T47D (cell line): ENCODE measurements around the gene CSMD2.

Experiments used
- DNase-seq, 2 experiments: peaks; one replicate each; pipeline versions ENCODE4 v3.0.0 to v3.0.0-alpha.2; 2011 to 2012; ENCODE audit warnings: low read depth in 1 of 2, low spot score in 1 of 2
- JUND ChIP-seq: IDR thresholded peaks from 2 replicates; pipeline ENCODE4 v1.6.1; 2012; ENCODE audit warnings: low read depth
- in situ Hi-C: cut with HindIII; loops from 2 replicates; pipeline ENCODE4 v1.10.0; 2016; ENCODE audit warnings: low sequenced_read_pairs, low pct_unique_long_range_greater_than_20kb

CSMD2 gene

DNA sequence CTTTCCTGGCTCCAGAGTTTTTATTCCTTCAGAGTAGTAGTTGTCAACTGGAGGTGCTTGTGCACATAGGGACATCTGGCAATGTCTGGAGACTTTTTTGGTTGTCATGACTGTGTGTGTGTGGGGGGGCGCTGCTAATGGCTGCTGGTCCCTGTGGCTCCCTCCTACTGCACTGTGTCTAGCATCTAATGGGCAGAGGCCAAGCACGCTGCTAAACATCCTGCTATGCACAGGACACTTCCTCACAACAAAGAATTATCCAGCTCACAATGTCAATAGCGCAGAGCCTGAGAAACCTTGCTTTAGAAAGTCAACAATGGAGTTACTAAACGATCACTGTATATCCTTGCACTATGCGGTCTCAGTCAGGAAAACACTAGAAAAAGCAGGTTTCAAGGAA, 320.9 kb downstream of the CSMD2 start:
- in situ Hi-C loops = no loop called here
- no peak for TF ChIP-seq JUND

DNA sequence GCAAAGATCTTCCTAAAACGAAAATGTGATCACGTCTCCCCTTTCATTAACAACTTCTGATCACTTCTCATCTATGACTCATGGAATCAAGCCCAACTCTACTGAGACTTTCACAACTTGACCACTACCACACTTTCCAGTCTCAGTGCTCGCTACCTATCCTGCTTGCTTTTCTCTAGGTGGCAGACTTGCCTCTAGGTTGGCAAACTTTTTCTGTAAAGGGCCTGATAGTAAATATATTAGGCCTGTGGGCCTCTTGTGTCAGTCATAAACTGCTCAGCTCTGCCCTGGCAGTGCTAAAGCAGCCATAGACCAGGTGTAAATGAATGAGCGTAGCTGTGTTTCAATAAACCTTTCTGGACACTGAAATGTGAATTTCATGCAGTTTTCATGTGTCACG, 322.7 kb downstream of the CSMD2 start:
- in situ Hi-C loops = no loop called here
- TF ChIP-seq JUND = no peak
- DNase-seq = peak in 1 of 2 experiments; percentile 12

More for the DNA sequence above, 320.9 kb downstream of the CSMD2 start:
- no peak for DNase-seq

DNA sequence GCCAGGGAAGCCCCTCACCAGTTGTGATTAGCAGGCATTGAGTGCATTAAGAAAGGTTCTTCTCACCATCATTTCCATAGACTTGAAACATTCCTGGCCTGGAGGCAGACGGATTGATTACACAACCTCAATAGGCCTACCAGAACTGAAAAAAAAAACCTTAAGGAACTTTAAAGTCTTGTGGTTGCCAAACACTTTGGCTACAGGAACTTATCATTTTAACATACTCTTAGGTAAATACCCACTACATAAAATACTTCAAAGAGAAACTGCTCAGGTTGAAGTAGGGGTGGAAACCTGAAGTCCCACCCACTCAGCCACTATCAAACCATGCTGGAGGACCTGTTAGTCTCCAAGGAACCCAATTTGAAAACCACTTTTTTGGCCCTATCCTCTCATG, 323.5 kb downstream of the CSMD2 start:
- DNase-seq = no peak
- in situ Hi-C loops = no loop called here
- TF ChIP-seq JUND = no peak

DNA sequence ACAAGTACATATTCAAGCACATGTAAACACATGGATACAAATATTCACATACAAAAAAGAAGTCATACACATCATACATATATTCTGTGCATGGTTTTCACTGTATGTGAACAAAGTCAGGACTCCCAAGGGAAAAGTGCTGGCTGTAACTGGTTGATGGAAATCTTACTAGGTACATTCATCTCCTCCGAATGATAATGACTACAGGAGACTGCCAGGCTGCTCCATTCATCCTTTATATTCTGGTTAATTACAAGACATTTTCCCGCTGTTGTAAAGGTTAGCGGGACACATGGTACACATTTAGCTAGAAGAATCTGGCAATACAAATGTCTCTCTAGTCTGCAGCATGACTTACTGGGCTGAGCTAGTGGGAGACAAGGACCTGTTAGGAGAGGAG, 327.4 kb downstream of the CSMD2 start:
- DNase-seq = no peak
- no peak for TF ChIP-seq JUND
- in situ Hi-C loops = no loop called here

DNA sequence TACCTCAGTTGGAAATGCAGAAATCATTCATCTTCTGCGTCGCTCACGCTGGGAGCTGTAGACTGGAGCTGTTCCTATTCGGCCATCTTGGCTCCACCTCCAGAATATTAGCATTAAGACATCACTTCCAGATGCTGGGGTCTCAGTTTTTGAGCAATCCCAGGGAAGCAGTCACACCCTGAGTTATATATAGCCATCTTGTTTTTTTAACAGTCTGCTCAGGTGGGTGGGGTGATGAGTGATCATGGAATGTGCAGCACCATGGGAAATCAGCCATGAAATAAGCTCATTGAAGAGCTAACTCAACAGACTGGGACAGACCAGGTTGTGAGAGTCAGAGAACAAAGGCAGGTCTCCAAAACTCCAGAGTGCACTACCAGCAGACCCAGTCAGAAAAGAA, 328.1 kb downstream of the CSMD2 start:
- no peak for TF ChIP-seq JUND
- in situ Hi-C loops = no loop called here
- no peak for DNase-seq

DNA sequence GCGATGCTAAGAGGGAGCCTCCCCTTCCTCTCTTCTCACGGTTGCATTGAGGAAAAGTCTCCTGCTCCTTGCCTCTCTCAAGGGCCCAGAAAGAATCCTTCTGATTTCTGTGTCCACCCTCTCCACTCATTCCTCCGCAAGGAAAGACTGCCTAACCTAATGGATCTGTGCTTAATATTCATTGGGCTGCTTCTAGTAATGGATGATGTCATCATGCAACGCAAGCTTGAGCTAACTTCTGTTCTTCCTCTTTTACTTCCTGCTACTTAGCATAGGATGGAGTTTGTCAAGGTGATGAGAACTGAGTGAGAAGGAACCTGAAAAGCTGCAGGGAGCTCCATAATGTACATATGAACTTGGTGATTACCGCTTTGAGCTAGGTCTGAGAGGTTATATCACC, 336.4 kb downstream of the CSMD2 start:
- no peak for TF ChIP-seq JUND
- in situ Hi-C loops = no loop called here
- no peak for DNase-seq

DNA sequence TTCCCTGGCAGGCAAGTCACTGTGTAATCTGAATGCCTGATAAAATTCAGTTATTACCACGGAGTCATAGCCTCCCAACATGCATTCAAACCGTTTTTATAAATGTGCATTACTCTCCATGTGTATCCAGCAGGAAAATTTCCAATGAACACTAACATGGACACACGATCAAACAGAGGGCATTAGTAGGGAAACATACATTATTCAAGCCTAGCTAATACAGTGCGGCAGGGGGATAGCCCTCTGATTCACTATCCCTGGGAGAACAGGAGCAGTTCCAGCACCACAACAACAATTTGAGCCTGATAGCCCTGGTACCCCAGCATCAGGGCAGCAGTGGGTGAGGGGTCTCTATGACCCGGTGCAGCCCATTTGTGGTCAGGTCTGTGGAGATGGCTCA, 337.0 kb downstream of the CSMD2 start:
- in situ Hi-C loops = no loop called here
- TF ChIP-seq JUND = no peak
- DNase-seq = no peak

DNA sequence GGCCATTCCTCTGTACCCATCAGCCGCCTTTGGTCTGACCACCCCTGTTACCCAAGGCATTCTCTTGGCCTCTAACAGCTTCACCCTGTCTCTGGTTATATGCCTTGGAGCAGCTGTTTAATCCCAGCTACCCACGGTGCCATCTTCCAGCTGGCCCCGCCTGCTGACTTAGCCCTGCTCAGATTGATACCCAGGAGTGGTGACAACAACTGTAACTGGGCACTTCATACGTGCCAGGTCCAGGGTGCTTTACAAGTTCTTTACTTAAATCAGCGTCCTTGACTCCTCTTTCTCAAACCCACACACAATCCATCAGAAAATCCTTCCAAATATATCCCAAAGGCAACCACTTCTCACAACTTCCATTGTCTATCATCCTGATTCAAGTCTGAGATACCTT, 338.3 kb downstream of the CSMD2 start:
- in situ Hi-C loops = no loop called here
- TF ChIP-seq JUND = no peak
- DNase-seq = no peak

DNA sequence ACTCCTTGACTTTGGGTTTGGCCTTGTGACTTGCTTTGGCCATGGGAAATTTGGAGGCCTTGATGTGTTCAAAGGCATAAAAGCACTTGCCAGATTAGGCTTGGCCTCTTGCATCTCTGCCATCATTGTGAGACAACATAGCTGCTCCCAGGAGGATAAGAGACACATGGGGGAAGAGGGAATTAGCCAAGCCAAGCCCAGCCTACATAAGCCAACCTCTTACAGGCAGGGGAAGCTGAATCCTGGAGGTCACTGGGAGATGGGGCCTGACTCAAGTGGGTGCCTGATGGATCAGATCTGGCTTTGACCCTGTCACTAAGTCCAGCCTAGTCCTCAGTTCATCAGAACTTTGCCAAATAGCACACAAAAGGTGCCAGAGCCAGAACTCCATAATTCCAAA, 338.7 kb downstream of the CSMD2 start:
- in situ Hi-C loops = no loop called here
- TF ChIP-seq JUND = no peak
- no peak for DNase-seq

DNA sequence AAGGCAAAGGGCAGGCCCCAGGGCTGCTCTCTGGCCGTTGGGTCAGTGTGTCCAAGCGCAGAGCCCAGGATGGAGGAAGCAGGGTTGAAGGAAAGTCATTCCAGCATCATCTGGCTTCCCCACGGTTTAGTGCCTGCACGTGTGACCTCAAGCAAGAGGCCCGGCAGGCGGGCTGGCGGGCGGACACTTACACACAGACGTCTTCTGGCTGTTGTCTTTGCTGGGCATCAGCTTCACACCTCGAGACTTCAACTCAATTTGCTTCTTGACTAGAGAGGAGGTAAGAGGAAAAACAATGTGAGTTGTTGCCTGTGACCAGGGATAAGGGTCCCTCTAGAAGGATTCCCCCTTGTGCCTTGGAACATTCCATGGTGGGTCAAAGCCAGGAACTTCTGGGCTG, 339.5 kb downstream of the CSMD2 start:
- no peak for TF ChIP-seq JUND
- no peak for DNase-seq
- in situ Hi-C loops = no loop called here

DNA sequence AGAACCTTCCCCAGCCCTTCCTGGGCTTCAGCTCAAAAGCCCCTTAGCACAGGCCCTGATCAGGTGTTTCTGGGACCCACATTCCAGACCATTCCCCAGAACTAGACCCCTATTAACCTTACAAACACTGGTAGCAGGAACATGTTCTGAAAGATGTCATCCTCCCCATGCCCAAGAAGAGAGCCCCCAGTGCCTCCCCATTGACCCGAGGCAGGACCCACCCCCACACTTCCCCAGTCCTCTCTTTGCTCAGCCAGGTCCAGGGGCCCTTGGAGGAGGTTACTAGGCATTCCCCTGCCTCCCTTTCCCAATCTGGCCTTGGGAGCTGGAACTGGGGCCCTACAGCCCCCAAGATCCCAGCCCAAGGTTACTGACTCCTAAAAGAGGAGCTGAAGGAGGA, 340.1 kb downstream of the CSMD2 start:
- no peak for DNase-seq
- no peak for TF ChIP-seq JUND
- in situ Hi-C loops = no loop called here

DNA sequence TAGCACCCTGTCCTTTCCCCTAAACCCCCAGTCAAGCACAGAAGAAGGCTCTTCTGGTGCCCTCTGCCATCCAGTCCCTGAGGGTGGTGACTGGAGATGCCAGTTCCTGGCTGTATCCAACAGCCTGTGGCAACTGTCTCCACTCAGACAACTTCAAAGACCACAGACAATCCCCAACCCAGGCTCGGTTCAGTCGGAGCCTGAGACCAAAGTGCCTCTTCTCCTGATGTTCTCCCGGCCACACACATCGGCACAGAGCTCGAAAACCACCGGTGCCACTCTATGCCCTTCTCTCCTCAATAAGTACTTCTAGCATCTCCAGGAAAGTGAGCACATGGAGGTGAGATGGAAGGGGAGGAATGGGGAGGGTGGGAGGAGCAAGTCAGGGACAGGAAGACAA, 340.7 kb downstream of the CSMD2 start:
- TF ChIP-seq JUND = no peak
- in situ Hi-C loops = no loop called here
- no peak for DNase-seq

DNA sequence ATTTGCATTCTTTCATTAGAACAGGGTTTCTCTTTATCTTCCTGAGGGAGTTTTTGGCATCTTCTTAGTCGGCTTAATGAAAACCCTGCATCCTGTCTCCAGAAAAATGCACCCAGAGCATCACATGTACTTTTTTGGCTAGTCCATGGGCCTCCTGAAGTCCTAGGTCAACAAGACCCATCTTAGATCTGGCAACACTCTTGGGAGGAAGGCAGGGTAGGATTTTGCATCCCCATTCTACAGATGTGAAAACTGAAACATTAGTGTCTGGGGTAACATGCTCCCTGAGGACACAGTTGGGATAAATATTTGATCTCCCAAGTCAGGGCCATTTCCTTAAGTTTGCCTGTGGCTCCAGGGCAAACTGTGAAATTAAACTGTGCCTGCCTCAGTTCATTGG, 341.2 kb downstream of the CSMD2 start:
- TF ChIP-seq JUND = no peak
- in situ Hi-C loops = no loop called here
- no peak for DNase-seq

DNA sequence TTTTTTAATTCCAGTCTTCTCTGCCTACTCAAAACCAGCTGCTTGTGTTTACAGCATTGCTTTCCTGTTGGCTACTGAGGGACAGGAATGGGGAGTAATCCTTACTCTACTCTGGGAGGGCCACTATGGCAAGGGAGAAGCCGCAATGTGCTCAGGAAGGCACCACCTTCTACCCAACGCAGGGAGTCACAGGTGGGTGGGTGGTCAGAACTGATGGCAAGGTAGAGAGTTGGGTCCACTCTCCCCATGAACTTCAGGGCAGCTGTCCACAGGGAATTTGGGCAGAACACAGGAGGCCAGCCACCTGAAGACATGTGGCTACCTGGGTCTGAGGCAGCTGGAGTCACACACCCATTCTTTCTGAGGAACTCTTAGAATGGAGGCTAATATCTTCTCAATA, 341.6 kb downstream of the CSMD2 start:
- no peak for DNase-seq
- in situ Hi-C loops = no loop called here
- no peak for TF ChIP-seq JUND

DNA sequence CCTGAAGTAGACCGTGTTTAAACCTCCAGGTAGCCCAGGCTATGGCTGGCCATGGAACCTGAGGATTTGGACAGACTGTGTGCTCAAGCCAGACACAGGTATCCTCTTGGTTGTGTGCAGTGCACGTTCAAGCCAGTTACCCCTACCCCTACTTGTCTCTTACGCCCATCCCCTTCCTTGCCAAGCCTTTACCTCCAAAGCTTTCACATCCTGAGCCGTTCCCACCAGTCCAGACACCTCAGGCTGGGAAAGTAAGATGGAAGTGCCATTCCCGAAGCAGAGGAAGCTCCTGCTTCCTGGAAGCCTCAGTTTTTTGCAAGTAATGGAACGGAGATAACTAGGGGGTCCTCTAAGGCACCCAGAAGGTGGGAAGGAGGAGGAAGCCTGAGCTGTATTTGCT, 342.6 kb downstream of the CSMD2 start:
- TF ChIP-seq JUND = no peak
- DNase-seq = no peak
- in situ Hi-C loops = no loop called here
